H1 (cell line): ENCODE data around the gene STEAP3. TPM values are rescaled to one million over a fixed set of nuclear protein-coding genes. Genes with fewer than 3 reads are reported as not detected.

Source experiments
- CTCF ChIA-PET: fragments of 300-600 bp; sonication (Branson Sonifier 250); formaldehyde crosslinking; loops from one replicate; lab custom pipeline; 2021; ENCODE audit not compliant: partially characterized antibody; lab: Charles Lee
- POLR2A ChIA-PET: fragments of 300-600 bp; sonication (Branson Sonifier 250); formaldehyde crosslinking; loops from one replicate; lab custom pipeline; 2021; ENCODE audit warnings: inconsistent platforms; ENCODE audit not compliant: partially characterized antibody; lab: Charles Lee
- DNase-seq, 2 experiments: peaks; one replicate each; pipeline versions ENCODE4 v3.0.0 to v3.0.0-alpha.2; 2010 to 2022; ENCODE audit warnings: low spot score in 2 of 2, low read depth in 1 of 2, mixed read lengths in 1 of 2
- FAIRE-seq: peaks from 2 replicates; lab custom pipeline; 2011; peaks lifted over from hg19 to GRCh38; lab: Jason Lieb, UNC
- H2AFZ ChIP-seq: 2 replicates; pipeline ENCODE4 v1.8.1; 2012; ENCODE audit warnings: low read length, inconsistent platforms
- H2AK5ac ChIP-seq: 2 replicates; pipeline ENCODE4 v1.6.1; 2013; ENCODE audit warnings: low read depth, low read length
- H2BK120ac ChIP-seq: replicated peaks from 2 replicates; pipeline ENCODE3; 2013; ENCODE audit warnings: low read depth, low read length, inconsistent platforms
- H2BK12ac ChIP-seq: 2 replicates; pipeline ENCODE4 v1.6.1; 2013; ENCODE audit warnings: low read depth, low read length
- H2BK15ac ChIP-seq: 2 replicates; pipeline ENCODE4 v1.6.1; 2013; ENCODE audit warnings: low read length
- H2BK20ac ChIP-seq: 2 replicates; pipeline ENCODE4 v1.6.1; 2013; ENCODE audit warnings: low read length
- H2BK5ac ChIP-seq: 2 replicates; pipeline ENCODE4 v1.6.1; 2013; ENCODE audit warnings: low read depth, low read length
- H3K14ac ChIP-seq: 2 replicates; pipeline ENCODE4 v1.6.1; 2013; ENCODE audit warnings: inconsistent platforms; ENCODE audit not compliant: insufficient read length
- H3K18ac ChIP-seq: 2 replicates; pipeline ENCODE4 v1.6.1; 2013; ENCODE audit warnings: low read length; ENCODE audit errors: extremely low read depth
- H3K23ac ChIP-seq: 2 replicates; pipeline ENCODE4 v1.6.1; 2013; ENCODE audit warnings: inconsistent platforms; ENCODE audit not compliant: insufficient read length
- H3K23me2 ChIP-seq: 2 replicates; pipeline ENCODE4 v1.6.1; 2013; ENCODE audit warnings: low read depth, low read length
- H3K27ac ChIP-seq: 2 replicates; pipeline ENCODE4 v1.6.1; 2011; ENCODE audit warnings: low read depth, low read length, inconsistent platforms
- H3K27me3 ChIP-seq, 4 experiments: replicated peaks in 1 of 4; 1 replicate in 1 of 4; 2 replicates in 3 of 4; pipeline versions ENCODE4 v1.6.1 to v1.8.1; 2011 to 2013; ENCODE audit warnings: low read length in 3 of 4, mild to moderate bottlenecking in 3 of 4, inconsistent platforms in 2 of 4, mixed read lengths in 2 of 4, moderate library complexity in 1 of 4; ENCODE audit not compliant: control insufficient read depth in 3 of 4, insufficient read depth in 3 of 4; ENCODE audit errors: extremely low read depth in 1 of 4
- H3K36me3 ChIP-seq, 4 experiments: 2 replicates each; pipeline versions ENCODE4 v1.6.1 to v1.8.1; 2011 to 2013; ENCODE audit warnings: mild to moderate bottlenecking in 4 of 4, low read length in 3 of 4, moderate library complexity in 2 of 4, control low read depth in 1 of 4, inconsistent platforms in 1 of 4; ENCODE audit not compliant: insufficient read depth in 4 of 4, control insufficient read depth in 2 of 4
- H3K4ac ChIP-seq: replicated peaks from 2 replicates; pipeline ENCODE3; 2013; ENCODE audit warnings: low read length, low read depth, mixed read lengths, inconsistent platforms; ENCODE audit not compliant: insufficient read length
- H3K4me1 ChIP-seq, 4 experiments: replicated peaks in 1 of 4; 1 replicate in 1 of 4; 2 replicates in 3 of 4; pipeline versions ENCODE4 v1.6.1 to v1.8.1; 2011 to 2013; ENCODE audit warnings: low read length in 3 of 4, inconsistent platforms in 2 of 4, mixed read lengths in 1 of 4; ENCODE audit not compliant: insufficient read depth in 4 of 4, control insufficient read depth in 3 of 4
- H3K4me2 ChIP-seq, 2 experiments: 2 replicates each; pipeline versions ENCODE4 v1.6.1 to v1.8.1; 2011 to 2013; ENCODE audit warnings: low read depth in 2 of 2, low read length in 2 of 2, control low read depth in 1 of 2, inconsistent platforms in 1 of 2, mild to moderate bottlenecking in 1 of 2; ENCODE audit not compliant: insufficient read depth in 1 of 2
- H3K4me3 ChIP-seq, 4 experiments: fragments of 200-600, 300-600 bp in 1 of 4; sonication (generic), shearing (Covaris generic), sonication (Bioruptor Twin) in 1 of 4; 2 replicates each; pipeline versions ENCODE4 v1.5.1 to v1.8.1; 2011 to 2016; ENCODE audit warnings: low read length in 4 of 4, low read depth in 3 of 4, control low read depth in 2 of 4, inconsistent platforms in 2 of 4, mild to moderate bottlenecking in 2 of 4, mixed read lengths in 1 of 4, moderate library complexity in 1 of 4; ENCODE audit not compliant: insufficient read depth in 2 of 4; ENCODE audit errors: extremely low read depth in 1 of 4
- H3K56ac ChIP-seq: replicated peaks from 2 replicates; pipeline ENCODE3; 2013; ENCODE audit warnings: low read depth, mild to moderate bottlenecking, mixed read lengths, low read length, inconsistent platforms; ENCODE audit not compliant: insufficient read length
- H3K79me1 ChIP-seq: 2 replicates; pipeline ENCODE4 v1.6.1; 2013; ENCODE audit warnings: low read depth, low read length, control low read depth
- H3K79me2 ChIP-seq, 2 experiments: 2 replicates each; pipeline versions ENCODE4 v1.6.1 to v1.8.1; 2012 to 2013; ENCODE audit warnings: low read length in 2 of 2, mild to moderate bottlenecking in 2 of 2, inconsistent platforms in 1 of 2; ENCODE audit not compliant: insufficient read depth in 2 of 2, control insufficient read depth in 1 of 2
- H3K9ac ChIP-seq, 4 experiments: replicated peaks in 1 of 4; 1 replicate in 1 of 4; 2 replicates in 3 of 4; pipeline versions ENCODE4 v1.6.1 to v1.8.1; 2011 to 2013; ENCODE audit warnings: low read depth in 3 of 4, low read length in 3 of 4, control low read depth in 2 of 4, mild to moderate bottlenecking in 2 of 4, moderate library complexity in 2 of 4, inconsistent platforms in 1 of 4; ENCODE audit errors: extremely low read depth in 1 of 4
- H3K9me3 ChIP-seq, 2 experiments: 2 replicates each; pipeline versions ENCODE4 v1.6.1 to v1.8.1; 2012 to 2013; ENCODE audit warnings: mild to moderate bottlenecking in 2 of 2, moderate library complexity in 2 of 2, control low read depth in 1 of 2, inconsistent platforms in 1 of 2, low read depth in 1 of 2, low read length in 1 of 2, mixed read lengths in 1 of 2; ENCODE audit not compliant: insufficient read depth in 2 of 2
- H4K20me1 ChIP-seq, 2 experiments: replicated peaks in 1 of 2; 2 replicates each; pipeline versions ENCODE3 to v1.8.1; 2011 to 2013; ENCODE audit warnings: inconsistent platforms in 2 of 2, low read length in 2 of 2, mild to moderate bottlenecking in 1 of 2; ENCODE audit not compliant: insufficient read depth in 2 of 2, control insufficient read depth in 1 of 2
- H4K5ac ChIP-seq: 2 replicates; pipeline ENCODE4 v1.6.1; 2013; ENCODE audit warnings: low read length, low read depth, mixed read lengths, inconsistent platforms; ENCODE audit not compliant: insufficient read length
- H4K8ac ChIP-seq: 2 replicates; pipeline ENCODE4 v1.8.0; 2013; ENCODE audit warnings: mild to moderate bottlenecking, moderate library complexity, low read length, inconsistent platforms; ENCODE audit not compliant: insufficient read depth; ENCODE audit errors: extremely low read depth
- H4K91ac ChIP-seq: replicated peaks from 2 replicates; pipeline ENCODE3; 2013; ENCODE audit warnings: low read length, mixed read lengths, inconsistent platforms; ENCODE audit not compliant: insufficient read length
- CBX8 ChIP-seq: fragments of 300-800, 300-1000 bp; sonication (generic); IDR thresholded peaks from 2 replicates; pipeline ENCODE4 v1.7.1; 2016; ENCODE audit warnings: low read depth, low read length, borderline replicate concordance
- CHD1 ChIP-seq: IDR thresholded peaks from 2 replicates; pipeline ENCODE4 v1.6.1; 2012; ENCODE audit warnings: low read depth, low read length, improper control_type of control experiment
- E2F6 ChIP-seq: IDR thresholded peaks from 2 replicates; pipeline ENCODE4 v1.6.1; 2012; ENCODE audit warnings: inconsistent platforms
- HDAC6 ChIP-seq: IDR thresholded peaks from one replicate; pipeline ENCODE4 v1.7.1; 2012; ENCODE audit warnings: low read depth, mild to moderate bottlenecking, inconsistent platforms, low read length, moderate library complexity
- JUN ChIP-seq: IDR thresholded peaks from 2 replicates; pipeline ENCODE4 v1.6.1; 2011; ENCODE audit warnings: low read depth, mild to moderate bottlenecking, improper control_type of control experiment, low read length
- NANOG ChIP-seq: IDR thresholded peaks from 2 replicates; pipeline ENCODE4 v1.6.1; 2011; ENCODE audit warnings: low read length, low read depth, mild to moderate bottlenecking, inconsistent platforms; ENCODE audit not compliant: insufficient read depth, poor library complexity, severe bottlenecking
- SP4 ChIP-seq: IDR thresholded peaks from 2 replicates; pipeline ENCODE4 v1.6.1; 2012; ENCODE audit warnings: low read length, inconsistent platforms
- SUZ12 ChIP-seq: fragments of 200-600 bp; sonication (generic); IDR thresholded peaks from 2 replicates; pipeline ENCODE4 v1.6.1; 2012; ENCODE audit warnings: mild to moderate bottlenecking, inconsistent platforms, low read length, moderate library complexity, mixed read lengths
- WGBS, 2 experiments: shearing (Covaris generic) in 1 of 2; methylation state at CpG; one replicate each; pipeline versions ENCODE4 v1.1.6 to v1.1.7; 2013 to 2015; ENCODE audit warnings: low lambda C conversion rate in 2 of 2, mixed read lengths in 2 of 2, inconsistent platforms in 1 of 2, low coverage in 1 of 2, missing lambda C conversion rate in 1 of 2; ENCODE audit not compliant: insufficient replicate concordance in 2 of 2, insufficient coverage in 1 of 2, insufficient read length in 1 of 2; ENCODE audit errors: extremely low coverage in 1 of 2, missing lambda C conversion rate in 1 of 2; 5-methylcytosine and 5-hydroxymethylcytosine counted together
- polyA plus RNA-seq, 7 experiments: library from polyadenylated mRNA; depleted of rRNA in 3 of 7; stranded (reverse) in 5 of 7; unstranded in 2 of 7; fragments of >200 nt in 5 of 7; fragments of 200-250 nt in 2 of 7; gene quantifications; 1 replicate in 5 of 7; 2 replicates in 1 of 7; 4 replicates in 1 of 7; pipeline versions ENCODE4 v1.2.1 to v1.2.3, GENCODE V29; 2011 to 2013; ENCODE audit warnings: missing spikeins in 2 of 7, mixed read lengths in 2 of 7
- total RNA-seq: library from RNA; stranded (reverse); fragmentation: NEBNext Ultra II Directional; extraction: Animal tissue kit (Norgen Biotek cat#: 25700); gene quantifications from 2 replicates; pipeline ENCODE4 v1.2.1, GENCODE V29; 2021

Gene STEAP3
- total and polyA plus RNA-seq, 2 of the 8 experiments (the other 6 are each of a cell fraction or from before 2014, with no cell fraction given): 21.7 to 27.9 TPM

- H2BK5ac ChIP-seq: no peak overlapping the region
- FAIRE-seq (no peak), DNase-seq (no peak)
- H3K4me3 ChIP-seq: no peak overlapping the region
- ChIA-PET POLR2A (no interaction called here), CTCF (interaction anchor here (0.9 to 5.3 kb wide), 20 partner anchors 10 to 293 kb away, joined by 3 to 59 read pairs (median 8); partner anchors contain the start of genes C1QL2 and MARCO)
- H3K4ac ChIP-seq: no peak overlapping the region
- no peak overlapping the region for H3K18ac ChIP-seq
- H3K4me2 ChIP-seq: no peak overlapping the region
- no peak overlapping the region for H2AK5ac ChIP-seq
- no peak overlapping the region for H4K8ac ChIP-seq
- no peak overlapping the region for H3K56ac ChIP-seq
- no peak for TF ChIP-seq SUZ12
- TF ChIP-seq CBX8: no peak
- no peak for TF ChIP-seq JUN
- TF ChIP-seq NANOG: no peak
- TF ChIP-seq CHD1: no peak
- no peak for TF ChIP-seq E2F6
- no peak for TF ChIP-seq SP4
- no peak for TF ChIP-seq HDAC6
- no peaks in the 10 kb centered on the region for H3K79me1 ChIP-seq
- H3K23me2 ChIP-seq: no peaks in the 10 kb centered on the region
- no peak overlapping the region for H4K5ac ChIP-seq
- no peaks in the 10 kb centered on the region for H3K79me2 ChIP-seq
- no peak overlapping the region for H3K9ac ChIP-seq
- no peak overlapping the region for H3K14ac ChIP-seq
- WGBS, 2 experiments: 92% methylated on average over 10 of the region's 10 CpGs; no CpG with 5 or more reads in 1 of the 2 experiments
- no peak overlapping the region for H2BK12ac ChIP-seq
- H3K4me1 ChIP-seq: no peaks in the 10 kb centered on the region; a peak in 1 of 7 replicates
- no peak overlapping the region; the same call in 1 of the 2 replicates for H2BK15ac ChIP-seq
- no peaks in the 10 kb centered on the region for H3K27me3 ChIP-seq
- H4K91ac ChIP-seq: no peak overlapping the region
- H3K27ac ChIP-seq: no peak overlapping the region
- H3K36me3 ChIP-seq: no peaks in the 10 kb centered on the region
- H2AFZ ChIP-seq: no peak overlapping the region
- H3K9me3 ChIP-seq: no peaks in the 10 kb centered on the region; a peak in 1 of 4 replicates
- H2BK120ac ChIP-seq: no peak overlapping the region
- no peaks in the 10 kb centered on the region for H4K20me1 ChIP-seq
- no peak overlapping the region for H3K23ac ChIP-seq
- H2BK20ac ChIP-seq: no peak overlapping the region
Observed at GRCh38 chr2:119175517-119175916, 48.1 kb upstream of the STEAP3 start.
